OCI-LY7 (cell line): ENCODE measurements around the gene PPP2R1A.

ENCODE experiments used
- CTCF ChIP-seq: fragments of 200-600 bp; sonication (generic); conservative IDR thresholded peaks from 2 replicates; pipeline ENCODE4 v1.5.1; 2014; ENCODE audit warnings: mild to moderate bottlenecking, antibody characterized with exemption, low read length, moderate library complexity, mixed read lengths
- EZH2phosphoT487 ChIP-seq: fragments of 200-600 bp; sonication (generic); IDR thresholded peaks from 2 replicates; pipeline ENCODE4 v1.6.1; 2018; ENCODE audit warnings: low read depth, borderline replicate concordance, mild to moderate bottlenecking, mixed run types, antibody characterized with exemption, low read length, moderate library complexity, mixed read lengths

GRCh38 chr19:52141203-52141602 is 48.6 kb upstream of the PPP2R1A start:
- TF ChIP-seq CTCF = no peak
- no peak for TF ChIP-seq EZH2phosphoT487
